Heart right ventricle (tissue), 16 donors: ENCODE measurements around the gene GCGR. TPM values are rescaled to one million over a fixed set of nuclear protein-coding genes. Genes with fewer than 3 reads are reported as not detected.

Experiments used
- ATAC-seq, 8 donors: fragments of 200-7000 bp; cut with Tn5 transposase; one replicate each; pipeline ENCODE4 v1.9.1; 2020; ENCODE audit warnings: mild to moderate bottlenecking in 8 of 8, moderate library complexity in 8 of 8, moderate number of reproducible peaks in 1 of 8
- DNase-seq, 2 donors: peaks; one replicate each; pipeline ENCODE4 v3.0.0-alpha.2; 2020
- H3K27ac ChIP-seq, 10 donors: fragments of 200-600 bp; sonication (generic) in 2 of 10; one replicate each; pipeline versions ENCODE4 v1.5.0 to v1.8.0; 2020 to 2022; ENCODE audit warnings: mild to moderate bottlenecking in 3 of 10
- H3K27me3 ChIP-seq, 7 donors: fragments of 200-600 bp; one replicate each; pipeline ENCODE4 v1.8.0; 2021 to 2022; ENCODE audit warnings: mild to moderate bottlenecking in 2 of 7
- H3K36me3 ChIP-seq, 9 donors: fragments of 200-600 bp; sonication (generic) in 1 of 9; one replicate each; pipeline versions ENCODE4 v1.5.0 to v1.8.0; 2020 to 2022; ENCODE audit warnings: mild to moderate bottlenecking in 2 of 9
- H3K4me1 ChIP-seq, 9 donors: fragments of 200-600 bp; sonication (generic) in 1 of 9; one replicate each; pipeline versions ENCODE4 v1.5.0 to v1.8.0; 2020 to 2022; ENCODE audit warnings: mild to moderate bottlenecking in 4 of 9
- H3K4me3 ChIP-seq, 10 donors: fragments of 200-600 bp; sonication (generic) in 2 of 10; one replicate each; pipeline versions ENCODE4 v1.5.0 to v1.8.0; 2020 to 2022; ENCODE audit warnings: mild to moderate bottlenecking in 7 of 10, moderate library complexity in 2 of 10
- H3K9me3 ChIP-seq, 11 donors: fragments of 200-600 bp in 10 of 11; sonication (generic) in 2 of 11; one replicate each; pipeline versions ENCODE4 v1.5.0 to v1.8.0; 2013 to 2022; ENCODE audit warnings: mild to moderate bottlenecking in 2 of 11, control low read depth in 1 of 11, moderate library complexity in 1 of 11
- CTCF ChIP-seq, 9 donors: fragments of 200-600 bp; sonication (generic) in 2 of 9; IDR thresholded peaks; one replicate each; pipeline versions ENCODE4 v1.5.0 to v1.8.0; 2021 to 2022; ENCODE audit warnings: antibody characterized with exemption in 9 of 9, mild to moderate bottlenecking in 5 of 9, moderate library complexity in 1 of 9
- WGBS, 2 donors: extraction: QIAGEN DNeasy Blood & Tissue Kit; methylation state at CpG; one replicate each; pipeline ENCODE4 v1.1.7; 2013; ENCODE audit warnings: inconsistent platforms in 1 of 2; 5-methylcytosine and 5-hydroxymethylcytosine counted together
- intact Hi-C, 10 donors: fragments of 100-400 bp; cut with DNase I; formaldehyde crosslinking; loops; one replicate each; pipeline versions ENCODE4 v1.11.1 to v1.14.2; 2022
- long read RNA-seq, 3 donors: library from polyadenylated mRNA; unstranded; transcript quantifications; one replicate each; pipeline ENCODE4 v2.0.0, GENCODE V29; 2020 to 2021
- polyA plus RNA-seq, 2 donors: library from polyadenylated mRNA; stranded (reverse); fragments of 200-250 nt; gene quantifications; one replicate each; pipeline ENCODE4 v1.2.3, GENCODE V29; 2013
- total RNA-seq, 10 donors: library from RNA; stranded (reverse); fragmentation: NEBNext Ultra II Directional in 3 of 10; extraction: Animal tissue kit (Norgen Biotek cat#: 25700) in 3 of 10; gene quantifications; one replicate each; pipeline versions ENCODE4 v1.2.1 to v1.2.4, GENCODE V29; 2021 to 2023
- donor health status: Arrhythmogenic right ventricular cardiomyopathy.
- donor health status: ischemic (EF 13 %, LVEDD 7.1; RV severe dilation, severe dysfunction).
- donor health status: healthy with polysubstance abuse.
- donor health status: DM: no; HTN: yes; CAD: no.
- donor health status: DM: no; HTN: no; CAD: no.
- donor health status: ischemic (EF 25% LVEDD 6.9; RV normal size, moderate dysfunction).
- donor health status: ischemic (EF 25% LVEDD 5.7; RV mildly dilated, moderate dysfunction).
- donor health status: healthy.
- donor health status: DM: yes; HTN: yes; CAD: no.
- donor health status: Ischemic cardiomyopathy.
- donor health status: ischemic (EF 35%, LVEDD 5.7; RV mildly dilated, moderate dysfunction).
- donor health status: nonischemic (EF 11% LVEDD 7.7; RV severe dilation, severe dysfunction).
- donor health status: DM: yes; HTN: yes; CAD: no.
- donor health status: PGD.
- donor health status: ischemic (EF 29% LVEDD 5.4; RV normal size, mild dysfunction).
- donor health status: nonischemic (EF 23%, LVEDD 6.1; RV moderate dilation, normal function).

The GCGR gene
- total RNA-seq (not detected), polyA plus RNA-seq (under 1 TPM in 1 of 2 donors, not detected in 1; 0.03 TPM)
- long read RNA-seq, donor 1, result 0 reads
- long read RNA-seq, donor 2, result 0 reads
- long read RNA-seq, donor 3, result 0 reads

- H3K4me3 ChIP-seq, result peak within 1 kb of the TSS in 4 of 10 donors; percentile 5 to 16 (median 9)
- ATAC-seq, result no peak
- WGBS, 2 donors, result 1% methylated on average over 72 to 110 of the region's 110 CpGs
- no peak within 1 kb of the TSS for H3K27ac ChIP-seq
- H3K9me3 ChIP-seq, result no peaks in the 10 kb centered on the region
- H3K36me3 ChIP-seq, result no peaks in the 10 kb centered on the region
- peaks cover 34 to 87% (median 80%) of the 10 kb centered on the region in 7 donors for H3K27me3 ChIP-seq
- DNase-seq, result no peak
- peaks cover 0 to 18% (median 9%) of the 10 kb centered on the region in 9 donors for H3K4me1 ChIP-seq
- intact Hi-C loops, result no loop called here
- TF ChIP-seq CTCF (IDR thresholded peaks at IDR 0.05), result no peak
These were observed at the start of gene GCGR for GRCh38 chr17:81803728-81804558. GCGR (plus strand) TSS chr17:81804150; CDS start chr17:81809019, 4,869 bp downstream.

GRCh38 chr17:81792675-81793615, 11.0 kb upstream of the GCGR start:
- Histone ChIP-seq H3K27ac (no peak overlapping the region), H3K4me1 (no peaks in the 10 kb centered on the region), H3K9me3 (no peaks in the 10 kb centered on the region), H3K4me3 (no peak overlapping the region), H3K36me3 (no peaks in the 10 kb centered on the region), H3K27me3 (peaks cover 0 to 21% (median 7%) of the 10 kb centered on the region in 7 donors)
- intact Hi-C loops, result no loop called here
- 93 to 95% methylated on average over 8 of the region's 8 CpGs for WGBS, 2 donors
- no peak for DNase-seq
- ATAC-seq, result no peak
- no peak for TF ChIP-seq CTCF (IDR thresholded peaks at IDR 0.05)

GRCh38 chr17:81794074-81794476, 9.9 kb upstream of the GCGR start:
- Histone ChIP-seq H3K27ac (no peak overlapping the region), H3K4me3 (no peak overlapping the region), H3K4me1 (no peaks in the 10 kb centered on the region), H3K27me3 (peaks cover 0 to 21% (median 7%) of the 10 kb centered on the region in 7 donors), H3K9me3 (no peaks in the 10 kb centered on the region), H3K36me3 (no peaks in the 10 kb centered on the region)
- TF ChIP-seq CTCF (IDR thresholded peaks at IDR 0.05), result no peak
- DNase-seq, result no peak
- intact Hi-C loops, result no loop called here
- WGBS, 2 donors, result 90 to 91% methylated on average over 3 of the region's 3 CpGs
- ATAC-seq, result no peak

GRCh38 chr17:81794509-81794908, 9.4 kb upstream of the GCGR start:
- peaks cover 0 to 21% (median 7%) of the 10 kb centered on the region in 7 donors for H3K27me3 ChIP-seq
- TF ChIP-seq CTCF (IDR thresholded peaks at IDR 0.05), result no peak
- DNase-seq, result no peak
- no peaks in the 10 kb centered on the region for H3K36me3 ChIP-seq
- no peak overlapping the region for H3K27ac ChIP-seq
- peak in 1 of 8 donors; percentile 47 for ATAC-seq
- 42 to 52% methylated on average over 8 of the region's 8 CpGs for WGBS, 2 donors
- intact Hi-C loops, result no loop called here
- H3K9me3 ChIP-seq, result no peaks in the 10 kb centered on the region
- H3K4me3 ChIP-seq, result no peak overlapping the region
- no peaks in the 10 kb centered on the region for H3K4me1 ChIP-seq
